ENCODE measurements around the gene ITPR1. TPM values are rescaled to one million over a fixed set of nuclear protein-coding genes. Genes with fewer than 3 reads are reported as not detected.

The ITPR1 gene
- total RNA-seq, 2 donors from 2014 or later = 136 to 147 TPM

GRCh38 chr3:4799266-4800256 is 306.4 kb downstream of the ITPR1 start:
- DNase-seq (ENCODE audit: low spot score) = no peak
- intact Hi-C loops (cut with DNase I) = no loop called here

DNA sequence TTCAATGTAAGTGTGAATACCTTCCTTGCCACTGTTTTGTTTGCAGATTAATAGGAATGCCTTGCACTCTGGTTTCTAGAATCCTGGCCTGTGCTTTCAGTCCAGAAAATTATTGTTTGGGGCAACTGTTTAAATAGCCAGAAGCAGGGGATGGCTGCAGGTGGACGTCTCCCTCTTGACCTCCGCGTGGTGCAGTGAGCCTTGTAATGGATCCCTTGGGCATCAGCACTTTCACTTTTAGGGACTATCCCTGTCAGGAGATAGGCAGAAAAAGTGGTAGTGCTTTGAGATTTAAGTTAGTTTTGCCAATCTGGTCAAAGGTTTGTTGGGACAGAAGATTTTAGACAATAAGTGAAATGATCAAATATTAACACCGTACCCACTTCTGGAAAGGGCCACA is 307.4 kb downstream of the ITPR1 start:
- DNase-seq (ENCODE audit: low spot score) = no peak
- intact Hi-C loops (cut with DNase I) = no loop called here

DNA sequence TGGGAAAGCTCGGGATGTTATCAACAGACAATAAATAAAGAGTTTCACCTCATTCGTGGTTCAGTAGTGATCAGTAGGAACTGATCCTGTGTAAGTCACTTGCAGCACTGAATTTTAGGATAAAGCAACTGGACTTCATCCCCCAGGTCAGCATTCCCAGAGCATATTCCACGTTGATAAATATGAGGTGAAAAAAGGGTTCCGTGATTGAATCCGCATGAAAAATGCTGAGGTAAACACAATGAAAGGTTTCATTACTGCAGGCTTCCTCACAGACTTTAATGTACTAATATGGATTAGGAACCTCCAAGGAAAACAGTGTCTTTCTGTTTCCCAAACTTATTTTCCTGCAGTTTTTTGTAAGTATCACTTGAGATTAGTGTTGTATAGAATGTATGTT is 308.7 kb downstream of the ITPR1 start:
- no peak for DNase-seq (ENCODE audit: low spot score)
- intact Hi-C loops (cut with DNase I) = no loop called here

DNA sequence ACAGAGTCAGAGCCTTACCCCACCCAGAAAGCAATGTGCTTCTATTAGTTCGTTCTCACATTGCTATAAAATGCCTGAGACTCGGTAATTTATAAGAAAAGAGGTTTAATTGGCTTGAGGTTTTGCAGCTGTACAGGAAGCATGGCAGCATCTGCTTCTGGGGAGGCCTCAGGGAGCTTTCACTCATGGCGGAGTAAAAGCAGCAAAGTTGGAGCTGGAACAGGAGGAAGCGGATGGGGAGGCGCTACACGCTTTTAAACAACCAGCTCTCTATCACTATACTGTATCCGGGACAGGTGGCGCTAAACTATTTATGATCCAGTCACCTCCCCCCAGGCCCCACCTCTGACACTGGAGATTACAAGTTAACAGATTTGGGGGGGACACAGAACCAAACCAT is 309.8 kb downstream of the ITPR1 start:
- no peak for DNase-seq (ENCODE audit: low spot score)
- intact Hi-C loops (cut with DNase I) = no loop called here

DNA sequence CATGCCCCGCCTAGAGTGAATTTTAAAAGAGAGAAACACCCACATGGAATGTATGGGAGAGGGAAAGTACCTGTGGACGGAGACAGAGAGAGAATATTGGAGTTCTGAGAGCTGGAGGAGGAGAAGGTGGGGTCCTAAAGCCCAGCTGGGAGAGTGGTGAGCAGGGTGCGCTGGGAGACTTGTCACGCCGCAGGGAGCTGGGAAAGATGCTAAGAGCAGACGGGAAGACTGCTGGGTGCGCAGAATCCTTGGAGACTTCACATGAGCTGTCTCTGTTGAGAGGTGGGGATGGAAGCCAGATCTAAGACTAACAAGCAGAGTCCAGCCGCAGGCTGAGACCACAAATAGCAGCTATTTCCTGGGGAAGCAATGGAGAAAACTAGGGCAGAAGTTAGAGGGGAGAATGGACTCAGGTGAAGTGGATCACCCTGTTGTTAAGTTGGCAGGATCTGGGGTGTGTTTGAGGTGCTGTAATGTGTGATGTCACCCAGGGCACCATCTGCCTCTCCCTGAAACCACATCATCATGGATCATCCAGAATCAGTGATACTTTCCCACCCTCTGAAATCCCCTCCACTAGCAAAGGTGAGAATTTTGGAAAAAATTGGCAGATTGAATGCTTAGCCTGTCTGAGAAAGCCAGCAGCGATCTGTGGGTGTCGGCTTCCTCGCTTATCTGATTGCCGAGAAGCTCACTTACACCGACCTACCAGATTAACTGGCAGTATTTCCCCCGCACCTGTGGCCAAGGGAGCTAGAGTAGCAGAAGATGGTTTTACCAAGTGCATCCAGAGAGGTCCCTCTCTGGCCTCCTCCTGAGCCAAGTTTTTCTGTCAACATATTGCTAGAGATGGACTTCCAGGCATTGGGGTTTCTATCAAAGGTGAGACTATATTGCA is 311.3 kb downstream of the ITPR1 start:
- intact Hi-C loops (cut with DNase I) = no loop called here
- DNase-seq (ENCODE audit: low spot score) = no peak

GRCh38 chr3:4805662-4806061 is 312.5 kb downstream of the ITPR1 start:
- intact Hi-C loops (cut with DNase I) = no loop called here
- no peak for DNase-seq (ENCODE audit: low spot score)

- intact Hi-C loops (cut with DNase I) = no loop called here
- no peak for DNase-seq (ENCODE audit: low spot score)
Measured at GRCh38 chr3:4806535-4807108, 313.5 kb downstream of the ITPR1 start.

- intact Hi-C loops (cut with DNase I) = no loop called here
- DNase-seq (ENCODE audit: low spot score) = no peak
Measured at GRCh38 chr3:4807381-4808280, 314.5 kb downstream of the ITPR1 start.

- intact Hi-C loops (cut with DNase I) = no loop called here
- no peak for DNase-seq (ENCODE audit: low spot score)
Measured at GRCh38 chr3:4808637-4809036, 315.5 kb downstream of the ITPR1 start.

DNA sequence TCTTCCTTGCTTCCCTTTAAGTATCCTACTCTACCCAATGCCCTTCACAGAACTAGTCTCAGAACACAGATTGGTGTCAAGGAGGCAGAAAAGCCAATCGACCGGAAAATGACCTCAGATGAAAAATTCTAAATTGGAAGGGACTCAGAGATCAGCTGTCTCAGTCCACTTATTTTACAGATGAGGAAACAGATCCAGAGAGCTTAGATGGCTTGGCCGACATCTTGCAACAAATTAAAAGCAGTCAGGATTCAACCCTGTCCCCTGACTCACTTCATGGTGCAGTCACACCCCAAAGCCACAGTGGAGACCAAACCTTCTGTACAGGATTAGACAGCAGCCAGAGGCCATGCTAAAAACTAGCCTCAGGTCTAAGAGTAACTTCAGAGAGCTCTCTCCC is 316.8 kb downstream of the ITPR1 start:
- intact Hi-C loops (cut with DNase I) = no loop called here

DNA sequence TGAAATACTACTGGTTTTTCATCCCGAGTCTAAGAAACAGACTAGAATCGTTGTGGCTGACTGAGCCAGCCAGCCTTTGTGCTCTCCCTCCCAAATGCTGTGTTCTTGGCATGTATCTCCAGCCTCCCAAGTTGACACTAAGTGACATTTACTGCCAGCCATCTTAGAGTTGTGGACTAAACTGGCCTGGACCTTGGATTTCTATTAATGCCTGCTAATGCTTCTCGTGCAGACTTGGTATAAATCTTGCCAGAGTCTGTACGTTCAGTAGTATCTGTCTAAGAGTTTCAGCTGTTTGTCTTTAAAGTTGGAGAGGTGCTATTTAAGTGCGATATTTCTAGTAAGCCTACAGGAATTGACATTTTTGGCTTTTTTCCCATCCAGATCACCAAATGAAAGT is 319.4 kb downstream of the ITPR1 start:
- no peak for DNase-seq (ENCODE audit: low spot score)
- intact Hi-C loops (cut with DNase I) = no loop called here

More for the DNA sequence above, 316.8 kb downstream of the ITPR1 start:
- no peak for DNase-seq (ENCODE audit: low spot score)

DNA sequence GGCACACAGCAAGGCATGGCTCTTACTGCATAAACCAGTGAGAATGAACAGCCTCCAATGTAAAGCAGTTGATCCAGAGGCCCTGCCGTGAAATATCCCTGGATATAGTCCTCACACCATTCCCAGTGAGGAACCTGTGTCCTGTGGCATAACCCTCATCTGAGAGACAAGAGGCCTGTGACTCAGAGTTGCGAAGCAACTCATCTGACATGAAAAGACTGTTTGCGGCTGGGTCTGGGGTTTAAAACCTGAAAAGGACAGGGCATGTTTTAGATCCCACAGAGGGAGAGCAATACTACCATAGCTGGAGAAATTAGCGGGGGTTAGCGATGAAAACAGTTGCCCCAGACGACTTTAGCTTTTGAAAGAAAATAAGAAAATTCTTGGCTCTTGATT is 320.8 kb downstream of the ITPR1 start:
- intact Hi-C loops (cut with DNase I) = no loop called here
- no peak for DNase-seq (ENCODE audit: low spot score)

- no peak for DNase-seq (ENCODE audit: low spot score)
- intact Hi-C loops (cut with DNase I) = no loop called here
Measured at GRCh38 chr3:4814305-4814903, 321.3 kb downstream of the ITPR1 start.

DNA sequence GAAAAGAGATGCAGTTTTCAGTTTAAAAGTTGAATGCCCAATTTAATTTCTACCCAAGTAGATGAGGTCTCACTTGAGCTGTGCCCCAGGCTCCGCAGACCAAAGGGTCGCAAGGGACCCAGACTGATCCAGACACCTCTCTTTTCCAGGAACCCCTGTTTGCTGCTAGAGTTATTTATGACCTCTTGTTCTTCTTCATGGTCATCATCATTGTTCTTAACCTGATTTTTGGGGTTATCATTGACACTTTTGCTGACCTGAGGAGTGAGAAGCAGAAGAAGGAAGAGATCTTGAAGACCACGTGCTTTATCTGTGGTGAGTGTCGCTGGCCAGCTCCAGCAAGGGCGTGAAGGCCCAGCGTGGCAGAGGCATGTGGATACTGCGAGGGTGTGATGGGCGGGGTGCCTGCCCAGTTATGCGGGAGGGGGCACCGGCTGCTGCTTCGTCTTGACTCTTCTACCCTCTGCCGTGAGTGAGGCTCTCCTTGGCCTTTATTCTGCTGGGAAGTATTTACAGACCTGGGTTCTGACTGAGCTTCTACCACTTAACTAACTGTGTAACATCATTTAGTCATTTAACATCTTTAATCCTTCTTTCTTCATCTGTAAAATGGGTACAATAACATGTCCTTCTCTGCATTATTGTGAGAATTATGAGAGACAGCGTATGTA is 321.9 kb downstream of the ITPR1 start:
- DNase-seq (ENCODE audit: low spot score) = no peak
- intact Hi-C loops (cut with DNase I) = no loop called here

DNA sequence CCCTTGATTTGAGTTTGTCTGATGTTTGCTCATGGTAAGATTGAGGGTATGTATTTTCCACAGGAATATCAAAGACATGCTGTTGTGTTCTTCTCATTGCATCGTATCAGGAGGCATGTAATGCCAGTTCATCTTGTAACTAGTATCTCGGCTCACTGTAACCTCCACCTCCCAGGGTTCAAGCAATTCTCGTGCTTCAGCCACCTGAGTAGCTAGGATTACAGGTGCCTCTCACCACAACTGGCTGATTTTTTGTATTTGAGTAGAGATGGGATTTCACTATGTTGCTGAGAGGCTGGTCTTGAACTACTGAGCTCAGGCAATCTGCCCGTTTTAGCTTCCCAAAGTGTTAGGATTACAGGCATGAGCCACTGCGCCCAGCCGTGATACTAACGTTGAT is 323.2 kb downstream of the ITPR1 start:
- no peak for DNase-seq (ENCODE audit: low spot score)
- intact Hi-C loops (cut with DNase I) = no loop called here

DNA sequence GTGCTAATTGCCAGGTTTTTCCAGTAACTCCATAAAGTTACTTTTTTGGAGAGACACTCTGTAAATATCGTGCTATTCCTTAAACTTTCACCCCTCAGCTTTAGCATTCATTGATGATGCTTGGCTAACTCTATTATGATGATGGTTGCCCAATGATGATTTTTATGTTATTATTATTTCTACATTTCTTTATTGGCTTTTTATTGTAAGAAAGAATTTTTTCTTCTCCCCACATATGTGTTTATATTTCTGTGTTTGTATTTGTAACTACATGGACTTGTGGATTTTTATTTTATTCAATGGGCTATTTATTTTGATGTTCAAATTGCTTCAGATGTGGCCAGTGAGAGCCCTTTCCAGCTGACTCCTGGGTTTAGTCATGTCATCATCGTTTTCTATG is 323.6 kb downstream of the ITPR1 start:
- no peak for DNase-seq (ENCODE audit: low spot score)
- intact Hi-C loops (cut with DNase I) = no loop called here

- intact Hi-C loops (cut with DNase I) = no loop called here
- DNase-seq (ENCODE audit: low spot score) = no peak
Measured at GRCh38 chr3:4817128-4817527, 324.0 kb downstream of the ITPR1 start.

- DNase-seq (ENCODE audit: low spot score) = no peak
- intact Hi-C loops (cut with DNase I) = no loop called here
Measured at GRCh38 chr3:4818164-4818563, 325.0 kb downstream of the ITPR1 start.
